Vagina (tissue), 2 donors: ENCODE results near the gene SUMF1. TPM values are rescaled to one million over a fixed set of nuclear protein-coding genes. Genes with fewer than 3 reads are reported as not detected.

Source experiments
- DNase-seq, 2 donors: peaks; one replicate each; pipeline ENCODE4 v3.0.0-alpha.2; 2017; ENCODE audit errors: extremely low spot score in 2 of 2
- H3K27ac ChIP-seq: fragments of 200-600 bp; sonication (generic); one replicate; pipeline ENCODE4 v1.5.1; 2019
- H3K27me3 ChIP-seq: fragments of 200-600 bp; sonication (generic); one replicate; pipeline ENCODE4 v1.5.1; 2019
- H3K36me3 ChIP-seq, 2 donors: fragments of 200-600 bp; sonication (generic); one replicate each; pipeline ENCODE4 v1.5.1; 2017 to 2019
- H3K4me1 ChIP-seq: fragments of 200-600 bp; sonication (generic); one replicate; pipeline ENCODE4 v1.5.1; 2019
- H3K4me3 ChIP-seq, 2 donors: fragments of 200-600 bp; sonication (generic); 1 replicate in 1 of 2; 2 replicates in 1 of 2; pipeline ENCODE4 v1.5.1; 2016 to 2019
- H3K9me3 ChIP-seq: fragments of 200-600 bp; sonication (generic); one replicate; pipeline ENCODE4 v1.5.1; 2019
- CTCF ChIP-seq, 3 experiments: fragments of 450-650 bp in 2 of 3; fragments of 200-600 bp in 1 of 3; sonication (generic) in 1 of 3; IDR thresholded peaks; one replicate each; pipeline ENCODE4 v1.5.1; 2017 to 2019; ENCODE audit warnings: antibody characterized with exemption in 3 of 3, mild to moderate bottlenecking in 2 of 3, moderate library complexity in 2 of 3
- POLR2A ChIP-seq, 2 donors: fragments of 450-650 bp; IDR thresholded peaks; one replicate each; pipeline ENCODE4 v1.6.1; 2017; ENCODE audit warnings: antibody characterized with exemption in 2 of 2, mild to moderate bottlenecking in 2 of 2, moderate library complexity in 2 of 2
- POLR2AphosphoS5 ChIP-seq, 2 donors: sonication (generic); formaldehyde crosslinking; IDR thresholded peaks; one replicate each; pipeline ENCODE4 v1.9.0; 2017; ENCODE audit warnings: antibody characterized with exemption in 2 of 2, mild to moderate bottlenecking in 2 of 2, low read depth in 1 of 2; ENCODE audit not compliant: insufficient read depth in 1 of 2
- intact Hi-C: fragments of 100-400 bp; cut with DNase I; formaldehyde crosslinking; loops from one replicate; pipeline ENCODE4 v1.15.1; 2023
- total RNA-seq: library from RNA; depleted of rRNA; stranded (reverse); fragments of >200 nt; gene quantifications from one replicate; pipeline ENCODE4 v1.2.3, GENCODE V29; 2016

The SUMF1 gene
- total RNA-seq, 1 donor from 2014 or later, result 65.6 TPM

GRCh38 chr3:4472312-4472711 lies 5.2 kb upstream of the SUMF1 start:
- no peak for DNase-seq
- intact Hi-C loops, result no loop called here
- H3K4me3 ChIP-seq, result no peak overlapping the region

GRCh38 chr3:4471907-4472306 lies 4.8 kb upstream of the SUMF1 start:
- Histone ChIP-seq H3K4me3 (no peak overlapping the region), H3K9me3 (no peaks in the 10 kb centered on the region), H3K27ac (no peak overlapping the region), H3K36me3 (no peaks in the 10 kb centered on the region), H3K27me3 (no peaks in the 10 kb centered on the region), H3K4me1 (no peaks in the 10 kb centered on the region)
- DNase-seq, result no peak
- intact Hi-C loops, result no loop called here
- TF ChIP-seq POLR2A (IDR thresholded peaks at IDR 0.05) (no peak), POLR2AphosphoS5 (IDR thresholded peaks at IDR 0.05; ENCODE audit: insufficient read depth in 1 of 2, low read depth in 1 of 2) (no peak), CTCF (IDR thresholded peaks at IDR 0.05) (no peak)

More at GRCh38 chr3:4472312-4472711, 5.2 kb upstream of the SUMF1 start:
- H3K27ac ChIP-seq, result no peak overlapping the region
- TF ChIP-seq POLR2A (IDR thresholded peaks at IDR 0.05) (no peak), POLR2AphosphoS5 (IDR thresholded peaks at IDR 0.05; ENCODE audit: insufficient read depth in 1 of 2, low read depth in 1 of 2) (no peak), CTCF (IDR thresholded peaks at IDR 0.05) (no peak)
- no peaks in the 10 kb centered on the region for H3K4me1 ChIP-seq
- no peaks in the 10 kb centered on the region for H3K27me3 ChIP-seq
- H3K9me3 ChIP-seq, result no peaks in the 10 kb centered on the region
- no peaks in the 10 kb centered on the region for H3K36me3 ChIP-seq

DNA sequence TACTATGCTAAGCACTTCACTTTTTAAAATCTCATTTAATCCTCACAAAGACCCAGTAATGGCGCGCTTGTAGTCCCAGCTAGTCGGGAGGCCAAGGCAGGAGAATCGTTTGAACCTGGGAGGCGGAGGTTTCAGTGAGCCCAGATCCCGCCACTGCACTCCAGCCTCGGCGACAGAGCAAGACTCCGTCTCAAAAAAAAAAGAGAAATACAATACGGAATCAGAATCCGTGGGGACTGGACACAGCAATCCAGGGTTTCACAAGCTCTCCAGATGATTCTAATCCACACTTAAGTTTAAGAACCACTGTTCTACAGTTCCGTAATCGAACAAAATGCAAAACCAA lies 426 bp upstream of the SUMF1 start:
- TF ChIP-seq POLR2A (IDR thresholded peaks at IDR 0.05) (no peak), CTCF (IDR thresholded peaks at IDR 0.05) (no peak), POLR2AphosphoS5 (IDR thresholded peaks at IDR 0.05; ENCODE audit: insufficient read depth in 1 of 2, low read depth in 1 of 2) (no peak)
- Histone ChIP-seq H3K4me1 (peaks cover 9% of the 10 kb centered on the region), H3K4me3 (peak overlapping the region; percentile 68 to 95), H3K27ac (peak overlapping the region; percentile 77), H3K27me3 (no peaks in the 10 kb centered on the region), H3K36me3 (no peaks in the 10 kb centered on the region), H3K9me3 (no peaks in the 10 kb centered on the region)
- DNase-seq, result no peak
- intact Hi-C loops, result no loop called here

DNA sequence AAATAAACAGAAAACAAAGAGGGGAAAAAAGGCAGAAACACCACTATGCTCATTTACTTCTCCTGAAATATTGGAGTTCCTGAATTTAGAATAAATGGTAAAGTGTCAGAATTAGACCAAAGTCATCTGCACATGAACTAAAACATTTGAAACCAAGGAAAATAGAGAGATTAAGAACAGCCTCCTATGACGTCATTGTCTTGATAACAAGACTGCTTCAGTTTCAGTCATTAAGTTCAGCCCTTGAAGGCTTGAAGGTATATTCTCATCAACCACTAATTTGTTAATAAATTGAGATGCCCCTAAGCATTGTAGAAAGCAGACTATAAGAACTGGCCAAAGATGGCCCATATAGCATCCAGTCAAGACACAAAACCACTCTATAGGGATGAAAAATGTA lies 2.5 kb downstream of the SUMF1 start:
- Histone ChIP-seq H3K4me1 (peaks cover 9% of the 10 kb centered on the region), H3K27ac (no peak overlapping the region), H3K27me3 (no peaks in the 10 kb centered on the region), H3K9me3 (no peaks in the 10 kb centered on the region), H3K4me3 (no peak overlapping the region), H3K36me3 (no peaks in the 10 kb centered on the region)
- intact Hi-C loops, result no loop called here
- DNase-seq, result no peak
- TF ChIP-seq POLR2AphosphoS5 (IDR thresholded peaks at IDR 0.05; ENCODE audit: insufficient read depth in 1 of 2, low read depth in 1 of 2), result no peak

- H3K4me1 ChIP-seq, result peaks cover 9% of the 10 kb centered on the region
- TF ChIP-seq POLR2A (IDR thresholded peaks at IDR 0.05) (no peak), POLR2AphosphoS5 (IDR thresholded peaks at IDR 0.05; ENCODE audit: insufficient read depth in 1 of 2, low read depth in 1 of 2) (no peak), CTCF (IDR thresholded peaks at IDR 0.05) (no peak)
- intact Hi-C loops, result no loop called here
- H3K36me3 ChIP-seq, result no peaks in the 10 kb centered on the region
- H3K27me3 ChIP-seq, result no peaks in the 10 kb centered on the region
- no peak overlapping the region for H3K27ac ChIP-seq
- H3K4me3 ChIP-seq, result no peak overlapping the region
- no peaks in the 10 kb centered on the region for H3K9me3 ChIP-seq
- DNase-seq, result no peak
Observed at GRCh38 chr3:4462369-4463040, 4.6 kb downstream of the SUMF1 start.
